Prostate gland (tissue), 2 donors: ENCODE results near the gene SEL1L3.

ENCODE experiments used
- POLR2A ChIP-seq: fragments of 450-650 bp; IDR thresholded peaks from one replicate; pipeline ENCODE4 v1.6.1; 2016; ENCODE audit warnings: antibody characterized with exemption, mild to moderate bottlenecking
- POLR2AphosphoS5 ChIP-seq: sonication (generic); formaldehyde crosslinking; IDR thresholded peaks from one replicate; pipeline ENCODE4 v1.6.1; 2017; ENCODE audit warnings: antibody characterized with exemption
- TF ChIP-seq, protein P1 (sequence below), 4 experiments: fragments of 200-600 bp in 2 of 4; fragments of 450-650 bp in 2 of 4; sonication (generic) in 2 of 4; IDR thresholded peaks; 1 replicate in 3 of 4; 2 replicates in 1 of 4; pipeline ENCODE4 v1.5.1; 2016 to 2019; ENCODE audit warnings: antibody characterized with exemption in 4 of 4, mild to moderate bottlenecking in 2 of 4, moderate library complexity in 2 of 4

- TF ChIP-seq, protein P1, sequence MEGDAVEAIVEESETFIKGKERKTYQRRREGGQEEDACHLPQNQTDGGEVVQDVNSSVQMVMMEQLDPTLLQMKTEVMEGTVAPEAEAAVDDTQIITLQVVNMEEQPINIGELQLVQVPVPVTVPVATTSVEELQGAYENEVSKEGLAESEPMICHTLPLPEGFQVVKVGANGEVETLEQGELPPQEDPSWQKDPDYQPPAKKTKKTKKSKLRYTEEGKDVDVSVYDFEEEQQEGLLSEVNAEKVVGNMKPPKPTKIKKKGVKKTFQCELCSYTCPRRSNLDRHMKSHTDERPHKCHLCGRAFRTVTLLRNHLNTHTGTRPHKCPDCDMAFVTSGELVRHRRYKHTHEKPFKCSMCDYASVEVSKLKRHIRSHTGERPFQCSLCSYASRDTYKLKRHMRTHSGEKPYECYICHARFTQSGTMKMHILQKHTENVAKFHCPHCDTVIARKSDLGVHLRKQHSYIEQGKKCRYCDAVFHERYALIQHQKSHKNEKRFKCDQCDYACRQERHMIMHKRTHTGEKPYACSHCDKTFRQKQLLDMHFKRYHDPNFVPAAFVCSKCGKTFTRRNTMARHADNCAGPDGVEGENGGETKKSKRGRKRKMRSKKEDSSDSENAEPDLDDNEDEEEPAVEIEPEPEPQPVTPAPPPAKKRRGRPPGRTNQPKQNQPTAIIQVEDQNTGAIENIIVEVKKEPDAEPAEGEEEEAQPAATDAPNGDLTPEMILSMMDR (IDR thresholded peaks at IDR 0.05), result no peak
- TF ChIP-seq POLR2AphosphoS5 (no peak), POLR2A (no peak)
Observed at GRCh38 chr4:25901030-25901430, 38.2 kb upstream of the SEL1L3 start.
